AG04450 (cell line): ENCODE data around the gene SEMA5B. TPM values are rescaled to one million over a fixed set of nuclear protein-coding genes. Genes with fewer than 3 reads are reported as not detected.

Source experiments
- CTCF ChIA-PET: fragments of 300-600, 350-600 bp; formaldehyde crosslinking; extraction: SDS; loops from one replicate; lab custom pipeline; 2022; ENCODE audit warnings: antibody characterized with exemption, inconsistent platforms; lab: Charles Lee
- POLR2A ChIA-PET: fragments of 350-600 bp; formaldehyde crosslinking; extraction: SDS; loops from one replicate; lab custom pipeline; 2021; ENCODE audit warnings: antibody characterized with exemption, inconsistent platforms; lab: Yijun Ruan, JAX
- DNase-seq: peaks from one replicate; pipeline ENCODE4 v3.0.0-alpha.2; 2011; ENCODE audit warnings: low read depth, low spot score
- H3K27ac ChIP-seq: one replicate; pipeline ENCODE4 v1.5.1; 2012; ENCODE audit warnings: low read depth, low read length, control low read depth
- H3K27me3 ChIP-seq: one replicate; pipeline ENCODE4 v1.6.0; 2012; ENCODE audit warnings: low read length; ENCODE audit not compliant: control insufficient read depth, insufficient read depth
- H3K4me3 ChIP-seq: 2 replicates; pipeline ENCODE4 v1.5.1; 2011; ENCODE audit warnings: mild to moderate bottlenecking, low read depth, low read length, control low read depth
- H3K9me3 ChIP-seq: 2 replicates; pipeline ENCODE4 v1.5.1; 2012; ENCODE audit warnings: low read length; ENCODE audit not compliant: control insufficient read depth, insufficient read depth
- CTCF ChIP-seq: IDR thresholded peaks from 2 replicates; pipeline ENCODE4 v1.5.1; 2011; ENCODE audit warnings: low read depth, low read length, control low read depth, inconsistent platforms
- polyA plus RNA-seq: library from polyadenylated mRNA; depleted of rRNA; stranded (reverse); fragments of >200 nt; gene quantifications from 2 replicates; pipeline ENCODE4 v1.2.3, GENCODE V29; 2011

SEMA5B gene
- polyA plus RNA-seq, 1 experiment = not detected

- ChIA-PET POLR2A (interaction anchor here (0.7 kb wide), 1 partner anchor 24 kb away, joined by 4 read pairs; no protein-coding TSS in a partner anchor), CTCF (no interaction called here)
- no peak for TF ChIP-seq CTCF
These were observed 137.4 kb downstream of the SEMA5B start for GRCh38 chr3:122890077-122890719.

GRCh38 chr3:122886946-122887345 is 140.6 kb downstream of the SEMA5B start:
- ChIA-PET POLR2A (no interaction called here), CTCF (no interaction called here)
- Histone ChIP-seq H3K4me3 (no peak overlapping the region), H3K27ac (no peak overlapping the region), H3K9me3 (no peaks in the 10 kb centered on the region), H3K27me3 (peaks cover 5% of the 10 kb centered on the region)
- no peak for DNase-seq
- no peak for TF ChIP-seq CTCF

More at GRCh38 chr3:122890077-122890719, 137.4 kb downstream of the SEMA5B start:
- H3K4me3 ChIP-seq = no peak overlapping the region
- H3K27ac ChIP-seq = no peak overlapping the region
- peaks cover 9% of the 10 kb centered on the region for H3K27me3 ChIP-seq
- DNase-seq = peak; percentile 4
- no peaks in the 10 kb centered on the region for H3K9me3 ChIP-seq

GRCh38 chr3:122886251-122886650 is 141.3 kb downstream of the SEMA5B start:
- CTCF ChIA-PET = no interaction called here
- Histone ChIP-seq H3K27ac (no peak overlapping the region), H3K9me3 (no peaks in the 10 kb centered on the region), H3K27me3 (peaks cover 5% of the 10 kb centered on the region), H3K4me3 (no peak overlapping the region)
- DNase-seq = no peak
- no peak for TF ChIP-seq CTCF
- POLR2A ChIA-PET = no interaction called here

- POLR2A ChIA-PET = no interaction called here
- no peak for DNase-seq
These were observed 145.1 kb downstream of the SEMA5B start for GRCh38 chr3:122882361-122882947.

More at GRCh38 chr3:122882361-122882947, 145.1 kb downstream of the SEMA5B start:
- H3K27ac ChIP-seq = no peak overlapping the region
- no peaks in the 10 kb centered on the region for H3K27me3 ChIP-seq
- H3K4me3 ChIP-seq = no peak overlapping the region
- no peak for TF ChIP-seq CTCF
- no peaks in the 10 kb centered on the region for H3K9me3 ChIP-seq
- CTCF ChIA-PET = no interaction called here
